Measurements from ENCODE around the gene MYOD1.

MYOD1 gene

GRCh38 chr11:17719938-17720795, 796 bp downstream of the MYOD1 start:
- Histone ChIP-seq H3K4me2 (ENCODE audit: low read length) (no peak overlapping the region), H3K9me2 (replicated peaks; ENCODE audit: control insufficient read depth, low read length) (no peaks in the 10 kb centered on the region), H3K27me3 (ENCODE audit: control insufficient read depth, low read length) (0 out of 2 replicates have a peak, but pooled peaks cover 12% of the 10 kb centered on the region), H3K4me3 (ENCODE audit: low read length) (no peak overlapping the region), H3K27ac (ENCODE audit: low read depth, low read length) (no peak overlapping the region), H3K79me2 (ENCODE audit: control insufficient read depth, low read length) (no peaks in the 10 kb centered on the region), H3K36me3 (ENCODE audit: control insufficient read depth, low read length) (no peaks in the 10 kb centered on the region), H3K4me1 (ENCODE audit: control insufficient read depth, low read length) (no peaks in the 10 kb centered on the region), H3K9me3 (ENCODE audit: control insufficient read depth, insufficient read depth, low read length) (no peaks in the 10 kb centered on the region), H4K20me1 (ENCODE audit: control insufficient read depth, insufficient read depth, low read depth, low read length) (0 out of 2 replicates have a peak, but pooled peaks cover 4% of the 10 kb centered on the region), H3F3A (ENCODE audit: control insufficient read depth, insufficient read depth) (no peaks in the 10 kb centered on the region)
- TF ChIP-seq EZH2phosphoT487 (IDR thresholded peaks at IDR 0.05; ENCODE audit: borderline replicate concordance, low read length) (no peak), CTCF (IDR thresholded peaks at IDR 0.05; ENCODE audit: low read depth, low read length, poor library complexity, severe bottlenecking) (no peak)

DNA sequence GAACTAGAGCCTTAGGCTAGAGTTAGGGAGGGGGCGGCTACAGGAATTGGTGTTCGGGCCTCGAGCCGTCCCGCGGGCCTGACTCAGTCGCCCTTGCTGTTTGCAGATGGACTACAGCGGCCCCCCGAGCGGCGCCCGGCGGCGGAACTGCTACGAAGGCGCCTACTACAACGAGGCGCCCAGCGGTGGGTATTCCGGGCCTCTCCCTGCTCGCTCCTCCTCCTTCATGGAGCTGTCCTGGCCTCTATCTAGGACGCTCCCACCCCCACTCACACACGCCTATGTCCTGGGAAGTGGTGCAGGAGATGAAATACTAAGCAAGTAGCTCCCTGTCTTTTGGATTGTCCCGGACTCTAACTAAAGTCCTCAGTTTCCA, 1.4 kb downstream of the MYOD1 start:
- Histone ChIP-seq H3K4me2 (ENCODE audit: low read length) (no peak overlapping the region), H3K27me3 (ENCODE audit: control insufficient read depth, low read length) (0 out of 2 replicates have a peak, but pooled peaks cover 11% of the 10 kb centered on the region), H3K79me2 (ENCODE audit: control insufficient read depth, low read length) (no peaks in the 10 kb centered on the region), H3F3A (ENCODE audit: control insufficient read depth, insufficient read depth) (no peaks in the 10 kb centered on the region), H4K20me1 (ENCODE audit: control insufficient read depth, insufficient read depth, low read depth, low read length) (0 out of 2 replicates have a peak, but pooled peaks cover 4% of the 10 kb centered on the region), H3K4me1 (ENCODE audit: control insufficient read depth, low read length) (no peaks in the 10 kb centered on the region), H3K27ac (ENCODE audit: low read depth, low read length) (no peak overlapping the region), H3K9me3 (ENCODE audit: control insufficient read depth, insufficient read depth, low read length) (no peaks in the 10 kb centered on the region), H3K36me3 (ENCODE audit: control insufficient read depth, low read length) (no peaks in the 10 kb centered on the region), H3K4me3 (ENCODE audit: low read length) (no peak overlapping the region), H3K9me2 (replicated peaks; ENCODE audit: control insufficient read depth, low read length) (no peaks in the 10 kb centered on the region)
- TF ChIP-seq EZH2phosphoT487 (IDR thresholded peaks at IDR 0.05; ENCODE audit: borderline replicate concordance, low read length) (no peak), CTCF (IDR thresholded peaks at IDR 0.05; ENCODE audit: low read depth, low read length, poor library complexity, severe bottlenecking) (no peak)

- Histone ChIP-seq H3K27ac (ENCODE audit: low read depth, low read length) (no peak overlapping the region), H3K79me2 (ENCODE audit: control insufficient read depth, low read length) (no peaks in the 10 kb centered on the region), H3K4me2 (ENCODE audit: low read length) (no peak overlapping the region), H3K9me2 (replicated peaks; ENCODE audit: control insufficient read depth, low read length) (no peaks in the 10 kb centered on the region), H3F3A (ENCODE audit: control insufficient read depth, insufficient read depth) (no peaks in the 10 kb centered on the region), H3K36me3 (ENCODE audit: control insufficient read depth, low read length) (no peaks in the 10 kb centered on the region), H4K20me1 (ENCODE audit: control insufficient read depth, insufficient read depth, low read depth, low read length) (no peaks in the 10 kb centered on the region), H3K4me3 (ENCODE audit: low read length) (no peak overlapping the region), H3K9me3 (ENCODE audit: control insufficient read depth, insufficient read depth, low read length) (no peaks in the 10 kb centered on the region), H3K27me3 (ENCODE audit: control insufficient read depth, low read length) (peaks cover 4% of the 10 kb centered on the region; the same call in 1 of the 2 replicates), H3K4me1 (ENCODE audit: control insufficient read depth, low read length) (no peaks in the 10 kb centered on the region)
- no peak for TF ChIP-seq CTCF (IDR thresholded peaks at IDR 0.05; ENCODE audit: low read depth, low read length, poor library complexity, severe bottlenecking)
These were observed 2.0 kb downstream of the MYOD1 start for GRCh38 chr11:17721242-17721999.

All from DOHH2 (cell line).